Gastroesophageal sphincter (tissue), 3 donors: ENCODE results near the gene FIP1L1.

ENCODE experiments used
- CTCF ChIP-seq, 4 experiments: fragments of 200-600 bp in 2 of 4; fragments of 450-650 bp in 2 of 4; sonication (generic) in 1 of 4; IDR thresholded peaks; one replicate each; pipeline ENCODE4 v1.5.1; 2017 to 2019; ENCODE audit warnings: antibody characterized with exemption in 4 of 4, mild to moderate bottlenecking in 2 of 4, moderate library complexity in 2 of 4
- POLR2A ChIP-seq, 2 donors: fragments of 450-650 bp; IDR thresholded peaks; one replicate each; pipeline ENCODE4 v1.6.1; 2017; ENCODE audit warnings: antibody characterized with exemption in 2 of 2, mild to moderate bottlenecking in 2 of 2, moderate library complexity in 1 of 2
- POLR2AphosphoS5 ChIP-seq: sonication (generic); formaldehyde crosslinking; IDR thresholded peaks from one replicate; pipeline ENCODE4 v1.6.1; 2017; ENCODE audit warnings: antibody characterized with exemption

DNA sequence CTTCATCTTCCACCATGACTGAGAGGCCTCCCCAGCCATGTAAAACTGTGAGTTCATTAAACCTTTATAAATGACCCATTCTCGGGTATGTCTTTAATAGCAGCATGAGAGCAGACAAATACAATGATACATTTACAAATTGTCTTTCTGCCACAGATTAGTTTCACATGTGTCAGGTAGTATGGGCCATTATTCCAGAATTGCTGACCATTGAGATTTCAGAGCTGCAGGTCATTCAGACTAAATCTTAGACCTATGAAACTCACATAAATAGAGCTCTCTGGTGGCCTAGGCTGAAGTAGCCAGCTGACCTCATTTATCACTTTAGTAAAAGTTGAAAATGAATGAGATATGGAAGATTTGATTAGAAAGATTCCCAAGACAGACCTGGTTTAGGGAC, 105.8 kb downstream of the FIP1L1 start:
- TF ChIP-seq POLR2A (IDR thresholded peaks at IDR 0.05) (no peak), CTCF (IDR thresholded peaks at IDR 0.05) (no peak), POLR2AphosphoS5 (no peak)
